Stromal cell of bone marrow (primary cell): ENCODE measurements around the gene CHIC2.
"Not testable (repeated sequence)": the region's sequence is repeated elsewhere in the genome, so short reads cannot be mapped to it uniquely, and the experiment has no call there.

Experiments used
- DNase-seq: peaks from one replicate; pipeline ENCODE4 v3.0.0-alpha.2; 2012; ENCODE audit warnings: low read depth

The CHIC2 gene

GRCh38 chr4:54061067-54061466, 3.3 kb downstream of the CHIC2 start:
- no peak for DNase-seq

- DNase-seq: no peak
Measured at GRCh38 chr4:54060116-54060515, 4.3 kb downstream of the CHIC2 start.

DNA sequence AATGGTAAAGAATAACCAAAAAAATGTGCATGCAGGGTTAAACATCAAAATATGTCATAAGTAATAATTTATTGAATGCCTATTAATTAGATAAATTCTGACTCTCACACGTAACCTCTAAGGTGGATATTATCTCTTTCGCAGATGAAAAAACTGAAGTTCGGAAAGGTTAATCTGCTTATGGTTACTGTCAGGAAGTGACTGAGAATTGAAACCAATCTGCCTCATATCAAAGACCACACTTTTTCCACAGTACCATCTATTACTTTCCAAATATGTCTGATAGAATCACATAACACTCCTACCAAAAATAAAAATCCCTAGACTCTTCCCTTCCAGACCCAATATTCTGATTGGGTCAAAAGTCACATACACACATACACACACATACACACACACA, 6.2 kb downstream of the CHIC2 start:
- DNase-seq: no peak

GRCh38 chr4:54056360-54056759, 8.0 kb downstream of the CHIC2 start:
- DNase-seq: no peak

- no peak for DNase-seq
Measured at GRCh38 chr4:54055494-54055893, 8.9 kb downstream of the CHIC2 start.

GRCh38 chr4:54054501-54054900, 9.9 kb downstream of the CHIC2 start:
- no peak for DNase-seq

DNA sequence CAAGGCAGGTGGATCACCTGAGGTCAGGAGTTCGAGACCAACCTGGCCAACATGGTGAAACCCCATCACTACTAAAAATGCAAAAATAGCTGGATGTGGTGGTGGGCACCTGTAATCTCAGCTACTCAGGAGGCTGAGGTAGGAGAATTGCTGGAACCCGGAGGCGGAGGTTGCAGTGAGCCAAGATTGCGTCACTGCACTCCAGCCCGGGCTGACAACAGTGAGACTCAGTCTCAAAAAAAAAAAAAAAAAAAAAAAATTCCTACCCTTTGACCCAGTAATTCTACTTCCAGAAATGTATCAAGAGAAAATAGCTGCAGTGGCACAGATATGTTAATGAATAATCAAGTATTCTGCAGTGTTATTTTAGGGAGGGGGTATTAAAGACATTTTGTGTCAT, 11.1 kb downstream of the CHIC2 start:
- not testable (repeated sequence) for DNase-seq

DNA sequence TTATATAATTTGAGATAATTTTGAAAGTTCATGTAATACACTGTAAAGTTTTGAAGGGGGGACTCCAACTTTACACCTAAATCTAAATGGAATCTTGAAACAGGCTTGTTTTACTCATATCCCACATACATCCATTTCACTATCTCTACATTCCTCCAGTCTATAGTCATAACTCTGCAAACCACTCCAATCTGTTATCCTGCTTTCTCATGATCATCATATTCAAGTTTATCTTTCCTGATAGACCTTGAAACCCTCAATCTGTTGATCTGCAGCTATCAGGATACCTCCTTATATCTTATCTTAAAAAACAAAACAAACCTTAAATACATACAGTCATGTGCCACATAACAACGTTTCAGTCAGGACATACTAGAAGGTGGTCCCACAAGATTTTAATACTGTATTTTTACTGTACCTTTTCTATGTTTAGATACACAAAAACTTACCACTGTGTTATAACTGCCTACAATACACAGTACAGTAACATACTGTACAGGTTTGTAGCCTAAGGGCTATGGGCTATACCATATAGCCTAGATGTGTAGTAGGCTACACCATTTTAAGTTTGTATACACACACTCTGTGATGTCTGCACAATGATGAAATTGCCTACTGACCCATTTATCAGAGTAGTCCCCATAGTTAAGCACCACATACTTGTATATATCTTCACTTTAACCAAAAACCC, 14.0 kb downstream of the CHIC2 start:
- DNase-seq: no peak

- DNase-seq: not testable (repeated sequence)
Measured at GRCh38 chr4:54043630-54044029, 20.8 kb downstream of the CHIC2 start.

DNA sequence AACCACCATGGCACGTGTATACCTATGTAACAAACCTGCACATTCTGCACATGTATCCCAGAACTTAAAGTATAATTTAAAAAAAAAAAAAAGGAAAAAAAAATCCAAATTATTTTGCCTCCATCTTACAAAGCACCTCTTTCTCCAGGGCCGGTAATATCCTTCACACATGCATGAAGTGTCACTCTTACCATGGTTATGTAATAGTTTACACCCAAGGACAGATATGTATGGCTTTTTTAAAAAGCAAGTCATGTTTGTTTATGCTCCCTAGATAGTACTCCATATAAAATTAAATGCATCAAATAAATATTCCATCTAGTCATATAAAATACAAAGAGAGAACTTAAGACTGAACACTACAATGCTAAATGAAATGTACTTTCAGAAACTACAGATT, 22.5 kb downstream of the CHIC2 start:
- no peak for DNase-seq

DNA sequence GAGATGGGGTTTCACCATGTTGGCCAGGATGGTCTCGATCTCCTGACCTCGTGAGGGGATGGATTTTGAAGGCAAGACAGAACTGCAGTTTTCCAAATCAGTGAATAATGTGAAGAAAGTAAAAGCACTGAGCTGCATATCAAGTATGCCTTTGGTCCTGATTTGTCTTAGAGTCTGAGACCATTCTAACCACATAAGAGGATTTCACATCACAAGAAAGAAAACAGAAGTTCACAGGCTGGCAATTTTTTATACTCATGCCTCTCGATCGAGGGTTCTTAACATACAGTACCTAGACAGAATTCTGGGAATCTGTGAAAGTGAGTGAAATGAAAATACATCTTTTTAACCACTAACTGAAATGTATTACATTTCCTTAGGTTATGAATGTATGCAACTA, 23.3 kb downstream of the CHIC2 start:
- no peak for DNase-seq

DNA sequence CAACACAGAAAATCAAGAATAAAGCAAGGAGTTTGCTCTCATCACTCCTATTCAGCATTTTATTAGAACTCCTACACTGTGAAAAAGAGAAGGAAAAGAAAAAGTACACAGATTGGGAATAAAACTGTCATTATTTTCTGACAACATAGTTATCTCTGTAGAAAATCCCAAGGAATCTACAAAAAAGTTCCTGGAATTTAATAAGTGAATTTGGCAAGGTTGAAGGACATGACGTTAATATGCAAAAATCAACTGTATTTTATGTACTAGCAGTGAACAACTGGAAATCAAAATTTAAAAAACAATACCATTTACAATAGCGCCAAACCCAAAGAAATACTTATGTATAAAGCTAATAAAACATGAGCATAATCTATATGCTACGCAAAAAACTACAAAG, 26.3 kb downstream of the CHIC2 start:
- no peak for DNase-seq

DNA sequence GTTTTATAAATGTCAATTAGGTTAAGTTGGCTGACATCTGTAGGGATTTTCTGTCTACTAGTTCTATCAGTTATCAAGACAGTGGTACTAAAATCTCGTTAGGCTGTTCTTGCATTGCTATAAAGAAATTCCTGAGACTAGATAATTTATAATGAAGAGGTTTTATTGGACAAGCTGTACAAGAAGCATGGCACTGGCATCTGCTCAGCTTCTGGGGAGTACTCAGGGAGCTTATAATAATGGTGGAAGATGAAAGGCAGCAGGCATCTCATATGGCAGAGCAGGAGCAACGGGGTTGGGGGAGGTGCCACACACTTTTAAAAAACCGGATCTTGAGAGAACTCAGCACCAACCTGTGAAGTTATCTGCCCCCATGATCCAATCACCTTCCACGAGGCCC, 28.2 kb downstream of the CHIC2 start:
- no peak for DNase-seq

- no peak for DNase-seq
Measured at GRCh38 chr4:54032558-54033135, 31.8 kb downstream of the CHIC2 start.

DNA sequence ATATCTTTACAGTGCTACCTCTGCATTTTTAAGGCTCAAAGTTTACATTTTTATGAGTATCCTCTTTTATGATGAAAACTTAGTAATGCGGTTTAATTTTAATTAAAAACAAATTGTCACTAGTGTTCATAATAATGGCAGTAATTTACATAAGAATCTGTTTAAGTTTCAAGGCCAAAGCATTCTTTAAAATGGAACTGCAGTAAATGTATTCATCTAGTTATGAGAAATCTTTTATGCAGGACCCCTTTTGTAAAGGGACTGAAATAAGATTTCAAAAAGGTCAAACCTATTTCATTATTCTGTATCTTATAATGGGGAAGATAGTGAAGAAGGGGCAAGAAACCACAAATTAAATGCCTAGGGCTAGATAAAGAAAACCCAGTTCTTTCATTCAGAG, 37.1 kb downstream of the CHIC2 start:
- no peak for DNase-seq

- no peak for DNase-seq
Measured at GRCh38 chr4:54025582-54025981, 38.8 kb downstream of the CHIC2 start.

DNA sequence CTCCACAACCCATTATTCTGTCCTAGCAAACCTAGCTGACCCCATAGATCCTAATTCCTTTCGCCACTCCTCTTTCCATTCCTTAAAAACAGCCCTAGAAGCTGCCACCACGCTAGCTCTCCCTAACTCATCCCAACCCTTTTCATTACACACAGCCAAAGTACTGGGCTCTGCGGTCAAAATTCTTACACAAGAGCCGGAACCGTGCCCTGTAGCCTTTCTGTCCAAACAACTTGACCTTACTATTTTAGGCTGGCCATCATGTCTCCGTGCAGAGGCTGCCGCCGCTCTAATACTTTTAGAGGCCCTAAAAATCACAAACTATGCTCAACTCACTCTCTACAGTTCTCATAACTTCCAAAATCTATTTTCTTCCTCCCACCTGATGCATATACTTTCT, 41.4 kb downstream of the CHIC2 start:
- not testable (repeated sequence) for DNase-seq

DNA sequence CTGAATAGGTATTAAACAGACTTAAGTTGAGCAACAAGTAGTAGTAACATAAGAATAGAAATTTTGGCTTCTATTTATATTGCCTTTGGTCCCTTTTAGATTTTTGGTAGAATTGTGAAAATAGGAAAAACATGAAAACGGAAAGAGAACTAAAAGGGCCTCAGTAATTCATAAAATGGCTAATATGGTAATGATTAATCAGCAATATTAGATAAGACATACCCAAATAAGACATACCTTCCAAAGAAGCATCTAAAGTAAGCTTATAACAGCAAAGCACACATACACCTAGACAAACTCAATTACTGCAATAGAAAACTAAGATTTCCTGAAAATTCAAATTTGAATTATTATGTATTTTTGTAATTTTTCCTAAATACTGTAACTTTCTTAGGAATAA, 46.4 kb downstream of the CHIC2 start:
- DNase-seq: no peak

- DNase-seq: no peak
Measured at GRCh38 chr4:54017308-54017707, 47.1 kb downstream of the CHIC2 start.

- DNase-seq: no peak
Measured at GRCh38 chr4:54016504-54016903, 47.9 kb downstream of the CHIC2 start.

DNA sequence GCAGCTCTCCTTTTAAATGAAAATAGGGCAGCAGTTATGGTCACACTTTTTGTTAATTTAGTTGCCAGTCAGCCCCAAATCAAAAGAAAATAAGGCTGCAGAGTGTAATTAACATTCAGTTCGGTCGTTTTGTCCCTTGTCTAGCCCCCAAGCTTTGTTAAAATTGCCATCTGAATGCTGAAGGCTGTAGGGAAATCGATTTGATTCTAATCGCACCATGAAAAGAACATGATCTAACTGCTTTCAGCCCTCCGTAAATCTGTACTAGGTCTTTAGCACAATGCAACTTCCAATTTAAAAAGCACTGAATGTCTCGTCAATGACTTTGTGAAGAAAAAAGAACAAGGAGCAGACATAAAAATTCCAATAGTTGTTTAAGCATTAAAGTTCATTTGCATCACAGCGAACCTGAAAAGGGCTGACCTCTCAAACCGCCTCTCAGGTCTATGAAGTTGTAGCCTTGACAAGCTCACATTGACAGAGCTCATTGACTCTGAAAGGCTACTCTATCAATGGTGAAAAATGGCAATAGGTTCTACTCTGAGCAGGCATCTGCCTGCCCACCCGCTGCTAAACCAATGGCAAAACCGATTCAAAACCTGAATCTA, 48.9 kb downstream of the CHIC2 start:
- DNase-seq: no peak

DNA sequence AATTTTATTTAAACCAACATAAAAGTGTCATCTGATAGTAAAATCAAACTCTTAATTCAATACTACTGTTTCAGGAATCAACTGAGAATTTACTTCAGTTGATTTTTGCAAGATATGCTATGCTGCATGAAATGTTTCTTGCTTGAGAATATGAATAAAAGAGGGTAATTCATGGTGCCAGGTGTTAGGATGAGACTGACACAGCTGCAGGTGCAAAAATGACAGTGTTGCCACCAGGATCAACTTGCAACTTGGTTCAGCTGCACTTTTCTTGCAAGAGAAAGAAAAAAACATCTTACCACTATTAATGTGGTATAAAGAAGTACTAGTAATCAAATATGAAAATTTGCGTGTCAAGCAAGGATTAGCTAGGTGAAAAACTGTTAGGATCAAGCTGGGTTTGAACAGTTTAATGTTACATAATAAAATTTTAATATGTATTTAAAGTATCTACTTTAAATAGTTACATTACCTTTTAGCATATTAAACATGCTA, 49.7 kb downstream of the CHIC2 start:
- no peak for DNase-seq

DNA sequence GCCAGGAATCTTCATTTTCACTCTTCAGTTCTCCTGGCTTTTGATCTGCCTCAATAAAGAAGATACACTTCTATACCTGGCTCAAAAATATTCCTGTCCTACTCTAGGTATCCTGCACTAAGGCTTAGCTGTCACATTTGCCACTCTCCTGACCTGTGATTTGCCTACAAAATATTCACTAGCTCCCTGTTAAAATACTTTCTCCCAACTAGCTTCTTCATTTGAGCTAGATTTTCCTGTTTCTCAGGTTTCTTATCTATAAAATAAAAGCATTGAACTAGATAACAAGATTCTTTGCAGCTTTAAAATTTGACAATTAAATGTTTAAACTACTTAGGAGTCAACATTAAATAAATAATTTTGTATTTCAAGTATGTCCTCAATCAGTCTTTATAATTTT, 53.2 kb downstream of the CHIC2 start:
- no peak for DNase-seq

DNA sequence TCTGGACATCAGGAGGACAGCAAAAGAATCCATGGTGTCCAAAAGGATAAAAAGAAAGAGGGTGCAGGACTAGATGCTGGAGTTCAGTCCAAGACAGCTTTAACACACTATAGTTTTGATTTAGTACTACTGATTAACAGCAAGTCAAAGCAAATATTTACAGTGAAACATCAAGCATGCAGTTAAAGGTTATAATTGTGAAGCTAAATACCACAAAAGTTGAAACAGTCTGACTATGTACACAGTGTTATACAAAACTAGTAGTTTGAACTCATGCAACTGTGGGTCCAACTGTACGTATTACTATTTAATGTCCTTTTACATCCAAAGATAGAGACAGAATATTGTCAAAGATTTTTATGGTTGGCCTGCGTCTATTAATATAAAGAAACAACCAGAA, 57.6 kb downstream of the CHIC2 start:
- no peak for DNase-seq
